ENCODE results near the gene PGAM5. TPM values are rescaled to one million over a fixed set of nuclear protein-coding genes. Genes with fewer than 3 reads are reported as not detected.
"Not testable (repeated sequence)": the region's sequence is repeated elsewhere in the genome, so short reads cannot be mapped to it uniquely, and the experiment has no call there.

Gene PGAM5
- polyA plus RNA-seq, 1 donor = 20.7 TPM

GRCh38 chr12:132747896-132748295 lies 37.3 kb downstream of the PGAM5 start:
- DNase-seq (ENCODE audit: low read depth) = no peak

GRCh38 chr12:132748319-132748718 lies 37.7 kb downstream of the PGAM5 start:
- no peak for DNase-seq (ENCODE audit: low read depth)

- not testable (repeated sequence) for DNase-seq (ENCODE audit: low read depth)
Observed at GRCh38 chr12:132753670-132754069, 43.0 kb downstream of the PGAM5 start.

DNA sequence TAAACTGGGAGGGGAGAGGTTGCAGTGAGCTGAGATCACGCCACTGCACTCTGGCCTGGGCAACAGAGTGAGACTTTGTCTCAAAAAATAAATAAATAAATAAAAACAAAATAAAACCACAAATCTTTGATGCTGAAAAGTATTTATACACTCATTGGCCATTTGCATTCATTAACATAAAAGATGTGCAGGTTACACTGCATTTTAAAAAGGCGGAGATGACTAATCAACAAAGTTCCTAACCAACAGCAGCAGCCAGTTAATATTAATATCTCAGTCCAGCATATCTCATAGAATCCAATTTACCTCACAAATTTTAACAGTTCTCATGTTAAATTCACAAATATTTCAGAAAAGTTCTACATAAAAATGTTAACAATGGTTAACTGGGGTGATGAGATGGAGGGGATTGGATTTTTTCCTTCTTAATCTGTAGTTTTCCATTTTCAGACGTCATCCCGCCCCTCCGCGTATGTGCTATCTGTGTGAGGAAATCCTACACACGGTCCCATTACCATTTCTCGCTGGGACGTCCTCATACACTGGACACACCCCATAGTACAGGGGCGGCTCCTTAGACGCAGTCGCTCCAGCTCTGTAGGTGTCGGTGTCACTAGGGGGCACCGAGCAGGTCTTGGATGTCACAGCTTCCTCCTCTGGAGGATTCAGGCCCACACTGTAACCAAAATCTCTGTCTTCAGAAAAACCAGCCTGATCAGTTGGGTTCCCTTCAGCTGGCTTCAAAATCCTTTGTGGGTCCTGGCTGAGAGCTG lies 43.7 kb downstream of the PGAM5 start:
- DNase-seq (ENCODE audit: low read depth) = no peak

GRCh38 chr12:132758825-132759224 lies 48.2 kb downstream of the PGAM5 start:
- DNase-seq (ENCODE audit: low read depth) = not testable (repeated sequence)

DNA sequence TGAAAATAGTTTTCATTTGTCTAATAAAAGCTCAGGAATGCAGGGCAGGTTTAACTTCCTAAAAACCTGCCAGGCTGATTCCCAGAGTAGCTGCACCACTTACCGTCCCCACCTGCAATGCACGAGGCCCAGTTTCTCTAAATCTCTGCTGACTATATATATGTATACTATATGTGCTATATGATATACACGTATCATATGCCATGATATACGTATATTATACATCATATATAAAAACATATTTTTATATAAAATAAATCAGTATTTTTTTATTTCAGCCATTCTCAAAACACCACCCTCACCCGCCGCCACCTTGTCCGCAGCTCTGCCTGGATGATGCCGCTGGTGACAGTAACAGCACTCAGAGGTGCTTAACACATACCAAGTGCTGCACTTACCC lies 48.7 kb downstream of the PGAM5 start:
- no peak for DNase-seq (ENCODE audit: low read depth)

DNA sequence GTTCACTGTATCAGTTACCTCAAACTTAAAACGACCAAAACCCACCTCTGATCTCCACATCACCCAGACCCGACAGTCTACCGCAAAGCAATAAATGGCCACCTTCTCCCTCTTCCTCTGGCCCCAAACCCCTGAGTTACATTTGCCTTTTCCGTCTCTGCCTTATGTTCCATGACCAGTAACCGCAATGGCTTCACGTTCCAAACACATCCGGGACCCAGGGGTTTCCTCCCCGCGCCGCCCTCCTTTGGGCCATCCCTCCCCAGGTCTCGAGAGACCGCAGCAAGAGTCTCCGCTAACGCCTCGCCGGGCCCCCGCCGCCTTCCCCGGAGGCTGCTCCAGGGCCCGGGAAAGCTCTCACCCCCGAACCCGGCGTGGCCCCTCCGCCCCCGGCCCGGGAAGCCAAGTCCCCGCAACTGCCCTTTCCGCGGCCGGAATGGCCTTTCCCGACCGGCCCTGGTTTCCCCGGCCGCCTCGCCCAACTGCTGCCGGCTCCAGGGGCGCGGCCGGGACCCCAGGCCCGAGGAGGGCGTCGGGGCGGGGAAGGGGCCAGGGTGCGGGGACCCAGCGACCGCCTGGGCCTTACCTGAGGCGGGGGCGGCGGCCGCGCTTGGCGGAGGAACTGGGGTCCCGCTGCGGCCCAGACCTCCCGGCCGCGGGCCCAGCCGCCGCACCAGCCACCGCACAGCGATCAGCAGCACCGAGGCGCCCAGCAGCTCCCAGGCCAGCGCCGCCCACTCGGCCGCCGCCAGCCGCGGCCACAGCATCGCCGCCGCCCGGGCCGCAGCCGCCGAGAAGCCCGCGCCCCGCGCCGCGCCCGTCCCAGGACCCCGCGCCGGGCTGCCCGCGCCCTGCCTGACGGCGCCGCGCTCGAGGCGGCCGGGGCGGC lies 50.6 kb downstream of the PGAM5 start, which contains the start of gene ANKLE2:
Gene ANKLE2, minus strand, starts transcription at position 801 of the 889 bp plus-strand sequence. Its CDS starts 34 bp downstream, at position 767.
- DNase-seq (ENCODE audit: low read depth) = no peak

DNA sequence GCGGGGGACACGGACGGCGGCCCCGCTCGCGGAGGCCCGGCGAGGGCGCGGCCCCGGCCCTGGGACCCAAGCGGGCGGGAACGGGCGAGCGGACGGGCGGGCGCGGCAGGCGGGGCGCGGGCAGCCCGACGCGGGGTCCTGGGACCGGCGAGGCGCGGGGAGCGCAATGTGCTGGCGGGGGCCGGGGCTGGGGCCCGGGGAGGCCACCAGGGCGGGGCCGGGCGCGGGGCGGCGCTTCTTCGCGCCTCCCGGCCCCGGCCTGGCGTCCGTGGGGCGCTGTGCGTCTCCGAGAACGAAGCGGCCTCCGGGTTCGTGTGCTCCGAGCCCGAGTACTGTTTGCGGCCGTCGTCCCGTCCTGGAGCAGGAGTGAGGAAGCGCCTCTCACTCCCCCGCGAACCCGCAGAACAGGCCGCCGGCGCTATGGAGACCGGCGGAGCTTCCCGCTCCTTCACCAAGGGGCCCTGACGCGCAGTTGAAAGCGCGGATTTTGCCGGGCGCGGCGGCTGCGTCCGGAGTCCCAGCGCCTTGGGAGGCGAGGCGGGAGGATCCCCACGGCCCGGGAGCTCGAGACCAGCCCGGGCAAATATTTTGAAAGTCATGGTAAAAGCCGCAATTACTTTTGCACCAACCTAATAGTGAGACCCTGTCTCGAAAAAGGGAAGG lies 51.4 kb downstream of the PGAM5 start:
- peak; percentile 76 for DNase-seq (ENCODE audit: low read depth)

- DNase-seq (ENCODE audit: low read depth) = no peak
Observed at GRCh38 chr12:132764231-132764630, 53.6 kb downstream of the PGAM5 start.

DNA sequence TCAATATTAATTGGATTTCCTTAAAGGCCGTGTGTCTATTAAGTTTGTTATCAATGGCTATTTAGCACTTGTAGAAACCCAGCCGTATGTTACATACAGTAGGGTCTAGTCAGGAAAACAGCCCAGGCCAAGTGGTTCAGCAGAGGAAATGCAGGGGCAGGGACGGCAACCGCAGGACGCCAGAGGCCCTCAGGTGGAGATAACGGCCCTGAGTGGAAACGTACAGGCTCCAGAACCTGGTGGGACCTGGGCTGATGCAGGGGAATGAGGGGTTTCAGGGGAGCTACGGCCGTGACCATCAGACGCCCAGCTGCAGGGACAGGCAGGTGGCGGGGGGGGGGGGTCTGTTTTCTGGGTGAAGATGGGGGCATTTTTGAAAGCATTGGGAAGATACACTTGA lies 54.7 kb downstream of the PGAM5 start:
- no peak for DNase-seq (ENCODE audit: low read depth)

DNA sequence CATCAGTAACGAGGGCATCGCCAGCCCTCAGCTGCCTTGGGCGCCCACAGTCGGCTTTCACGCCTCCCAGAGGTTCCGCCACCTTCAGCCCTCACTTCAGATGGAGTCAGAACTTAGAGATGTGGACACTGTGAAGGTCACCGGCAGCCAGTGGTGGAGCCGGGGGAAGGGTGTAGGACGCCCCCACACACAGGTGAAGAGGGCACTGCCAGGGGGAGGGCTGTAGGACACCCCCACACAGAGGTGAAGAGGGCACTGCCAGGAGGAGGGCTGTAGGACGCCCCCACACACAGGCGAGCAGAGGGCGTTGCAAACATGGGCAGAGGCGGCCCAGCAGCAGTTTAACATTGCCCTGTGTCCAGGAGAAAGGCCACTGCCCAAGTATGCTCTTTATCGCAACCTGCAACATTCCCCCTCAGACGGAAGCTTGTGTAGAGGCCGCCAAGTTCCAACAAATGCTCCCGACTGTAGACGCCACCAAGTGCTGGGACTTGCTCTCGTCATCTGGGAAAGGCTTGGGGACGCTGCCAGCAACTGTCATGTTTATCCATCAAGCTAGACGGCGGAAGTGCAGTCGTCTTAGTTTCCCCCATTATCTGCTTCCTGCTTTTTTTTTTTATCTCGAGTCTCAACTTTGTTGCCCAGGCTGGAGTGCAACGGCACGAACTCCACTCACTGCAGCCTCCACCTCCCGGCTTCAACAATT lies 55.9 kb downstream of the PGAM5 start:
- no peak for DNase-seq (ENCODE audit: low read depth)

DNA sequence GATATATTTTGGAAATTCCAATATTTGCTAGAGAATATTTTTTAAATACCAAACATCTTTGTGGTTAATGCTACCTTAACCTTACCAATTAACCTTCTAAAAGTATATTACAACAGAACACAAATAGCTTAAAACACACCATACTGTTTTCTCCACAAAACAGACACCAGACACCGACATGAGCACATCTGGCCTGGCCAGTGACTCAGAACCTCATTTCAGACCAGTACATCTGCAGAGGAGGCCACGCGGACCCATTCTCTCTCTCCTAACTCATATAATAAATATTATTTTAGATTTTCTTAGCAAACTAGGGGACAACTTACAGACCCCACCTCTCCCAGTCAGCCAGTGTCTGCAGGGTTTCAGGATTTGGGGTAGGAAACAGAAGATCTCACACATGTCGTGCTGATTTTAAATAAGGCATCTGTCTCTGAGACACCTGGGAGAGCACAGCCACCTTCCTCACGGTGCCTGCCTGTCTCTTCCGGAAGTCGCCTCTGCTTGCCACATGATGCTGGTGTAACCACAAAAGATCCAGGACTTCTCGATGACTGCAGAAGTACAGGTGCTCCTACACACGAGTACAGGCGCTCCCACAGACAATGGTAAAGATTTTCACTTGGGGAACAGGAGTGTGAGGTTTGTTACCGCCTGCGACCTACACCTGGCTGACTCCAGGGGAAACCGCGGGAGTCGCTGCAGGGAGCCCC lies 60.6 kb downstream of the PGAM5 start:
- DNase-seq (ENCODE audit: low read depth) = no peak

Other genes with a start within 250 kb of the PGAM5 start
- 46.6 TPM for gene FBRSL1, start 220.7 kb upstream of the PGAM5 start, polyA plus RNA-seq (ENCODE audit: insufficient read length)
- 0.15 TPM for gene LRCOL1, start 100.3 kb upstream of the PGAM5 start, polyA plus RNA-seq (ENCODE audit: insufficient read length)
- gene P2RX2, start 92.1 kb upstream of the PGAM5 start, polyA plus RNA-seq (ENCODE audit: insufficient read length) = not detected
- gene POLE, start 23.5 kb upstream of the PGAM5 start, polyA plus RNA-seq (ENCODE audit: insufficient read length) = 25.9 TPM
- gene PXMP2, start 23.3 kb upstream of the PGAM5 start, polyA plus RNA-seq (ENCODE audit: insufficient read length) = 13.4 TPM
- gene ANKLE2, start 51.0 kb downstream of the PGAM5 start, polyA plus RNA-seq (ENCODE audit: insufficient read length) = 46.1 TPM
- gene GOLGA3, start 118.0 kb downstream of the PGAM5 start, polyA plus RNA-seq (ENCODE audit: insufficient read length) = 40.5 TPM
- gene CHFR, start 176.8 kb downstream of the PGAM5 start, polyA plus RNA-seq (ENCODE audit: insufficient read length) = 16.8 TPM
- gene ZNF605, start 245.5 kb downstream of the PGAM5 start, polyA plus RNA-seq (ENCODE audit: insufficient read length) = 12.4 TPM